Renal cortex interstitium (tissue), 11 donors: ENCODE data around the gene UBE2D4. TPM values are rescaled to one million over a fixed set of nuclear protein-coding genes. Genes with fewer than 3 reads are reported as not detected.
A peak's percentile ranks its signal among the peaks of the same experiment; 100 is the strongest.

Experiments used
- DNase-seq, 11 donors: peaks; one replicate each; pipeline ENCODE4 v3.0.0-alpha.2; 2013; ENCODE audit warnings: low read depth in 9 of 11, low spot score in 4 of 11; ENCODE audit errors: extremely low read depth in 1 of 11
- polyA plus RNA-seq, 3 donors: library from polyadenylated mRNA; unstranded; fragments of 120-200 nt; gene quantifications; one replicate each; pipeline ENCODE4 v1.2.1, GENCODE V29; 2013; ENCODE audit not compliant: insufficient read length in 3 of 3

The UBE2D4 gene
- polyA plus RNA-seq, 3 donors = 19.8 to 20.7 (median 20.6) TPM

- no peak for DNase-seq
Observed at GRCh38 chr7:43904533-43905208, 21.6 kb upstream of the UBE2D4 start.

GRCh38 chr7:43905209-43905946, 20.9 kb upstream of the UBE2D4 start:
- peak in 1 of 11 donors; percentile 27 for DNase-seq

- peak in 5 of 11 donors; percentile 28 to 40 (median 32) for DNase-seq
Observed at GRCh38 chr7:43905956-43906330, 20.3 kb upstream of the UBE2D4 start.

GRCh38 chr7:43906331-43907010, 19.8 kb upstream of the UBE2D4 start, which contains the start of gene URGCP:
URGCP (minus strand) TSS chr7:43906596; CDS start chr7:43906575, 21 bp downstream.
- peak in 4 of 11 donors; percentile 24 to 36 (median 30) for DNase-seq

- no peak for DNase-seq
Observed at GRCh38 chr7:43914795-43915194, 11.4 kb upstream of the UBE2D4 start.

GRCh38 chr7:43915907-43916306, 10.3 kb upstream of the UBE2D4 start:
- DNase-seq = no peak

- no peak for DNase-seq
Observed at GRCh38 chr7:43921423-43921822, 4.8 kb upstream of the UBE2D4 start.

- DNase-seq = no peak
Observed at GRCh38 chr7:43922726-43923125, 3.5 kb upstream of the UBE2D4 start.

- DNase-seq = no peak
Observed at GRCh38 chr7:43926798-43927123, 525 bp downstream of the UBE2D4 start.

- DNase-seq = no peak
Observed at GRCh38 chr7:43927810-43928209, 1.6 kb downstream of the UBE2D4 start.

- no peak for DNase-seq
Observed at GRCh38 chr7:43929529-43930457, 3.6 kb downstream of the UBE2D4 start.

- no peak for DNase-seq
Observed at GRCh38 chr7:43931346-43931745, 5.1 kb downstream of the UBE2D4 start.

GRCh38 chr7:43933902-43934560, 7.8 kb downstream of the UBE2D4 start:
- no peak for DNase-seq

- DNase-seq = no peak
Observed at GRCh38 chr7:43937444-43937843, 11.2 kb downstream of the UBE2D4 start.

- DNase-seq = no peak
Observed at GRCh38 chr7:43938892-43939482, 12.8 kb downstream of the UBE2D4 start.

GRCh38 chr7:43942250-43942649, 16.0 kb downstream of the UBE2D4 start:
- DNase-seq = no peak

GRCh38 chr7:43942997-43943396, 16.8 kb downstream of the UBE2D4 start:
- no peak for DNase-seq
